SHP77 (cell line): ENCODE data around the gene MAD1L1.
"Not testable (repeated sequence)": the region's sequence is repeated elsewhere in the genome, so short reads cannot be mapped to it uniquely, and the experiment has no call there.

Experiments used
- DNase-seq, 2 experiments: peaks; one replicate each; lab custom pipeline; 2025; lab: John Stamatoyannopoulos, UW

MAD1L1 gene

DNA sequence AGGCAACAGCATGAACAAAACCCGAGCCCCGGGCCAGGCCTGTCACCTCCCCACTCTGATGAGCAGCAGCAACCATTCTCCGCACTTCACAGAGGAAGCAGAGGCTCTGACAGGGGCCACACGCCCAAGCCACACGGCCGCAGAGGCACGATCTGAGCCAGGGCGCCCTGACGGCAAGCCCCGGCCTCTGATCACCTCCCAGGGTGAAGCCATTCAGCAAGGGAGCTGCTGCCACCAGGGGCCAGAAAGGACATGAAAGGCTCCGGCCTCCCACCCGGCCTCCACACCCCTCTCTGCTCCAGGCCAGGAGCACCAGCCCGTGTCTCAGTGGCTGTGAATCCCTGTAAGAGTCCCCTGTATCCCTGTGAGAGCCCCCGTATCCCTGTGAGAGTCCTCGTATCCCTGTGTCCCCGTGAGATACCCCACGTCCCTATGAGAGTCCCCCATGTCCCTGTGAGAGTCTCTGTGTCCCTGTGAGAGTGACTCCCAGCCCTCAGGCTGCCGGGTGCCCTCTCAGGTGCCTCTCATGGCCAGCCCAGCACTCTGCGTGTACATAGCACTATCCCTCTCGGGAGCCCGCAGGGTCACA lies 187.8 kb downstream of the MAD1L1 start:
- DNase-seq = no peak

DNA sequence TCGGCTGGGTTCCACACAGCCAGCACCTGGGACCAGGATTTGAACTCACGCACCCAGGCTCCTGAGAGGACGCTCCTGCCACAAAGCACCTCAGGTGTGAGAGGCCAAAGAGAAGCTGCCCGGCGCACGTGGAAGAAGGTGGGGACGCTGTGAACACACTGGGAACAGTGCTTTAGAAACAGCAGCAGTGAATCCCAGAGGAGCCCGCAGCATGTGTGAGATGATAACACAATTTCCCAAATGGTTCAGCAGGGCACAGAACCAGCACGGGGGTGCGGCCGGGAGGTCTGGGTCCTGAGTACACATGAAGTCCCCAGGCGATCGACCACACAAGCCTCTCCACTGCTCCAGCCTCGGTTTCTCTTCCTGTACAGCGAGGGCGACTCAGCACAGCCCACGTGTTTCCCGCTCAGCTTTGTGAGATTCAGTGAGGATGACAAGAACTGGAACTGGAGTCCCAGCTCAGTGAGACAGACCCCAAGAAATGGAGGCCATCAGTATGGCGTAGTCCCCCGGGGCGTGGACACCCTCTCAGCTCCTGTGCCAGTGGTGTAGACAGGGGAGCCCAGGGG lies 188.3 kb downstream of the MAD1L1 start:
- DNase-seq = no peak

DNA sequence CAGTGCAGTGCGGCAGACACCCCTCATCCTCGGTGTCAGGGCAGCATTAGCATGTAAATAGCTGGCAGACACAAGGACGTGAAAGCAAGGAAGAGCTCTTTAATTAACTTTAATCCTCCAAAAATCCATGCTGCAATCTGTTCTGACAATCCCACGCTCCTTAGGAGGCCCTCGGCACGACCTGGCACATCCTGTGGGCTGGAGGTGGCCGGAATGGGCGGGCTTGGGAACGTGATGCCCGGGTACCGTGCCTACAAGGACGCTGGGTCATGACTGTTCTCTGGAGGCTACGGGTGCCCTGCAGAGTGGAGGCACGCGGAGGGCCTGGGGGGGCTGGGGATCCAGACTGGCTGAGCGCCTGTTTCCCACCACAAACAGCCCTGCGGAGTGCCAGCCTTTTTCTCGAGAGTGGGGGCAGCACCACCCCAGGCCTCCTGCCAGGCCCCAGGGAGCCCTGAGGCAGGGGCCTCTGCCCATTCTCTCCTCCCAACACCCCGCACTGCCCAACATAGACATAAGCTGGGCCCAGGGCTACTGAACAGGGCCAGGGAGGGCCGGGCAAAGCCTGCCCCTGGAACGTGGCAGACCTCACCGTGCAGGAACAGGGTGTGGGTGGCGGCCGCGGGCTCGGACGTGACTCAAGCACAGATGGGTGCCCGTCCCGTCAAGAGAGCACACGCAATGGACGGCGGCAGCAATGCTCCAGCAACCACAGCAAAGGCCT lies 189.3 kb downstream of the MAD1L1 start:
- no peak for DNase-seq

DNA sequence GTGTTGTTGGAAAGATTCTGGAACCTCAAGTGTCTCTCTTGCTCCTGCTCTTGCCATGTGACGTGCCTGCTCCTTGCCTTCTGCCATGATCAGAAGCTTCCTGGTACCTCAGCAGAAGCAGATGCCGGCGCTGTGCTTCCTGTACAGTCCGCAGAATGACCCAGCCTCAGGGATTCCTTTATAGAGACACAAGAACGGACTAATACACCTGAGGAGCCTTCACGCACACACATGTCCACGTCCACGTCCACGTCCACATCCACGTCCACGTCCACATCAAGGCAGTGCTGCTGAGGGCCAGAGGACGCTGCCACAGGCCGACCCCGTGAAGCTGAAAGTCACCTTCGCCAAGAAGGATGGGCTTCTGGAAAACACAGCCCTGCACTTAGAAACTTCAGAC lies 190.1 kb downstream of the MAD1L1 start:
- no peak for DNase-seq

DNA sequence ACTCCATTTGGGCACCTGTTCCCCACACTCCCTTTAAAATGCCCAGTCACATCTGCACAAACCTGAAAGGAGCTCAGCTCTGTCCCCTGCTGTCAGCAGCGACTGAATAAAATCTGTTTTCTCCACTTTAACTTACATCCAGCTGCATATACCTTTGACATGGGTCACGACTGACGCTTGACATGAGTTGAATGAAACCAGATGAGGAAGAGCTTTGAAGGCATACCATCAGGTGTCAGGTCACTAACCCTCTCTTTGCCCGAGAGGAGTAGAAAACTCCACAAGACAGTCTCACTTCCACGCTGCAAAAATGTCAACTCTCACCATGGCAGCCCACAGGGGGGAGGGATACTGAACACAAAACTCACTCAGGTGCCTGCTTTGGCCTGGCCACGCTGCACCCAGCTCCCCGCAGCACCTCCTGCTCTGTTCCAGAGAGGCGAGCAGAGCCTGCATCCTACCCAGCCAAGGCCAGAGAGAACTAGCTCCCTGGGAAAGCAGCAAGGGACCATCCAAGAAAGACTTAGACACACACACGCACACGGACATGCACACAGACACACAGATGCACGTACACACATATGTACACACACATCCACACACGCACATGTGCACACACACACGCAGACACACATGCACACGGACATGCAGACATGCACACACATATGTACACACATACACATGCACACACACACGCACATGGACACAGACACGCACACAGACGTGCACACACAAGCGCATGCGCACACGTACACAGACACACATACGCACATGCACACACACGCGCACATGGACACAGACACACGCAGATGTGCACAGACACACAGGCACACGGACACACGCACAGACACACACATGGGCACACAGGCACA lies 191.0 kb downstream of the MAD1L1 start:
- no peak for DNase-seq

DNA sequence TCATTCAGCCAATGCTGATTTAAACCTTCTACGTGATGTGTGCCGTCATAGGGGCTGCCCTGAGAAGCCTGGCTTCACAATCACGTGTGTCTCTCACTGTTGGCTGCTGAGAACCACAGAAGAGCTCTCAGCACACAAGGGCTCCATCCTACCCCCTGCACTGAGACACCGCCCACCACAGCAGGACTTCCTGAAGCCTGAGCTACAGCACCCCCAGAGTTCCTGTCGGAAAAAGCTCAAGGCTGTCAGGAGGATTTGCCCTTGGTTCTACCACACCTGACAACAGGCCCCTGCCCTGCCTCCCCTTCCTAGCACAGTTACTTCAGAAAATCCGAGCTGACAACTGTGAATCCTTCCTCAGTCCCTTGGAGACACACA lies 191.9 kb downstream of the MAD1L1 start:
- DNase-seq = no peak

DNA sequence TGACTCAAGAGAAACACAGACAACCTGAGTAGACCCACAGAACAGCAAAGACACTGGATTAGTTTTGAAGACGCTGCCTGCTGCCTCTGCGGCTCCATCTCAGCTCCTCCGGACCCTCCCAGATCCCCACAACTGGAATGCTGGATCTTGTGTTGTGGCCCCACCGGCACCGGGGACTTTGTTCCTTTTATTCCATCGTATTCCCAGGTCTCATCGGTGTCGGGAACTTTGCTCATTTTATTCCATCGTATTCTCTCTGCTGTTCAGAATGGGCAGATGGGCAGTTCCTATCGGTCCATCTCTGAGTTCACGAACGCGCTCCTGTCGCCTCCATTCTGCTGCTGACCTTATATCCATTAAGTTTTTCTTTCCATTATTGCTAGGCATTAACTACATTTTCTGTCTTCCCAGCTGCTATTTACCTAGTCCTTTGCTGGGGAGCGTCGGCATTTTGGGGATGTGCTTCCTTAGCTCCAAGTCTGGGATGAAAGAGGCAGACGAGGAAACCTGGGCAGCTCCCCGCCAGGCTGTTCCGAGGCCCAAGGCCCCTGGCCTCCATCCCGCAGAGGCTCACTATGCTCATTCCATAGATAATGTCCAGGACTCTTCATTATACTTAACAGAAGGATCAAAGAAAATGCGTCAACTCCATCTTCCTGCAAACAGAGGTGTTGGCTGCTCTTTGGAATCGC lies 192.4 kb downstream of the MAD1L1 start:
- DNase-seq = no peak

DNA sequence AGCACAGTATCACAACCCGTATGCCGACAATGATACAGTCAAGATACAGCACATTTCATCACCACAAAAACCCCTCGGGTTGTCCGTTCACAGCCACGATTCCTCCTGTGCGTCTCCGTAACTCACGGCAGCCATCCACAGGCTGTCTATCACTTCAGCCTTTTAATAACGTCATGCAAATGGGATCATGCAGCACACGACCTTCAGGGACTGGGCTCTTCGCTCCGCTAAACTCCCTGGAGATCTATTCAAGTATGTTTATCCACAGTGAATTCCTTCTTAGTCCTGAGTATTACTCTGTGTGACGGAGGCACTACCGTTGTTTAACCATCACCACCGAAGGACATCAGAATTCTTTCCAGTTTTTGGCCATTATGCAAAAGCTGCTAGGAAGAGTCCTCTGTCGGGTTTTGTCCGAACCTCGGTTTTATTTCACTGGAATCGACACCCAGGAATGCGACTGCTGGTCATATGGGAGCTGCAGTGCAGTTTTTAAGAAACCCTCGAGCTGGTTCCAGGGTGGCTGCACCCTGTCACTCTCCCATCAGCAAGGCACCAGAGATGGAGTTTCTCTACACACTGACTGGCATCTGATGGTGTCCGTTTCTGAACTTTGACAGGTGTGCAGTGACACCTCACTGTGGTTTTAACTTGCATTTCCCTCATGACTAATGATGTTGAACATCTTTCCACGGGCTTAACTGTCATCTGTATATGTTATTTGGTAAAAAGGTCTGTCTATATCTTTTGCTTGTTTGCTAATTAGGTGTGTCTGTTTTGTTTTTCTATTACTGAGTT lies 193.6 kb downstream of the MAD1L1 start:
- no peak for DNase-seq

DNA sequence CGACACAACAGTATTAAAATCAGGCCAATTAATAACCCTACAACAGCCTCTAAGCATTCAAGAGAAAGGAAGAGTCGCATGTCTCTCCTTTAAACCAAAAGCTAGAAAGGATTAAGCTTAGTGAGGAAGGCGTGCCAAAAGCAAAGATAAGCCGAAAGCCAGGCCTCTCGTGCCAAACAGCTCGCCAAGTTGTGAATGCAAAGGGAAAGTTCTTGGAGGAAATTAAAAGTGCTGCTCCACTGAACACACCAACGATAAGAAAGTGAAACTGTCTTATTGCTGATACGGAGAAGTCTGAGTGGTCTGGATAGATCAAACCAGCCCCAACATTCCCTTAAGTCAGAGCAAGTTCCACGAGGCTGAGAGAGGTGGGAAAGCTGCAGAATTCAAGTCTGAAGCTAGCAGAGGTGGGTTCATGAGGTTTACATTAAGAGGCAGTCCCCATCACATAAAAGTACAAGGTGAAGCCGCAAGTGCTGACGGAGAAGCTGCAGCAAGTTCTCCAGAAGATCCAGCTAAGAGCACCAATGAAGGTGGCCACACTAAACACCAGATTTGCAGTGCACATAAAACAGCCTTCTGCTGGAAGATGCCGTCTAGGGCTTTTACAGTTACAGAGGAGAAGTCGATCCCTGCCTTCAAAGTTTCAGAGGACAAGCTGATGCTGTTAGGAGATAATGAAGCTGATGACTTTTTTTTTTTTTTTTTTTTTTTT lies 194.8 kb downstream of the MAD1L1 start:
- no peak for DNase-seq

DNA sequence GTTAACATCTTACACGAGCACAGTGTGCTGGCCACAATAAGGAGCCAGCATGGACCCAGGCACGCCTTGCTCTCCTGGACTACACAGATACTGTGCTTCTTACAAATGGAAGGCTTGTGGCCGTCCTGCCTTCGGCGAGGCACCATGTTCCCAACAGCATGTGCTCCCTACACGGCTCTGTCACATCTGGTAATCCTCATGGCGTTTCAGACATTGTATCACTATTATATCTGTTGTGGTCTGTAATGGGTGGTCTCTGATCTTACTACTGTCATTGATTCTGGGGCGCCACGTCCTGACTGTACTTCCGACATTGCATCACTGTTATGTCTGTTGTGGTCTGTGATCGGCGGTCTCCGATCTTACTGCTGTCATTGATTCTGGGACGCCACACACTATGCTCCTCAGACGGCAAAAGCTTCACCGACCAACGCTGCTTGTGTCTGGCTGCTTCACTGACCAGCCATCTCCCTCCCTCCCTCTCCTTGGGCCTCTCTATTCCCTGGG lies 195.4 kb downstream of the MAD1L1 start:
- DNase-seq = no peak

DNA sequence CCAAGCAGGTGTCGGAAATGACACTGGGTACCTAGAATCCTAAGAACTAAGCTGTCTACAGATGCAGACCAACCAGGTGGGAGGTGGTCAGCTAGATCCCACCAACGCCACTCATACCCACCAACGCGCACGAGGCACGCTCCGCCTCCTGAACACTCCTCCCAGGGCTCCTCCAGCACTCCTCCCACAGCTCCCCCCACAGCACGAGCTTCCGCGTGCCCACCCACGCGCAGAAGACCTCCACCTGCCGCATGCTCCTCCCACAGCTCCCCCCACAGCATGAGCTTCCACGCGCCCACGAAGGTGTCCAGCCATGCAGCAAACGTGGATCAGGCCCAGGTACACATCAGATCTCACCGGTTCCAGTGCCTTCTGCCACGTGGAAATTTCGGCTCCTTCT lies 196.0 kb downstream of the MAD1L1 start:
- DNase-seq = no peak

DNA sequence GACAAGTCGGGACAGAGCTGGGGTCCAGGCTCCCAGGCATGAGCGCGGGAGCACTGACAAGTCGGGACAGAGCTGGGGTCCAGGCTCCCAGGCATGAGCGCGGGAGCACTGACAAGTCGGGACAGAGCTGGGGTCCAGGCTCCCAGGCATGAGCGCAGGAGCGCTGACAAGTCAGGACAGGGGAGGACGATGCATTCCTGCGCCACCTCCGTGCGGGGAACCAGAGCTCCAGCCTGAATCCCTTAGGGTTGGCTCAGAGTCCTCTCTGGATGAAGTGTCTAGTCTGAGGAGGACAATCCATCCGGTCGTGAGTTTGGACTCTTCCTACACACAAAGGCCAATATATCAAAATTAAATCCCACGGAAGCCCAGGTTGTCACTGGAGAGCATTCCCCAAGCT lies 196.5 kb downstream of the MAD1L1 start:
- DNase-seq = not testable (repeated sequence)

DNA sequence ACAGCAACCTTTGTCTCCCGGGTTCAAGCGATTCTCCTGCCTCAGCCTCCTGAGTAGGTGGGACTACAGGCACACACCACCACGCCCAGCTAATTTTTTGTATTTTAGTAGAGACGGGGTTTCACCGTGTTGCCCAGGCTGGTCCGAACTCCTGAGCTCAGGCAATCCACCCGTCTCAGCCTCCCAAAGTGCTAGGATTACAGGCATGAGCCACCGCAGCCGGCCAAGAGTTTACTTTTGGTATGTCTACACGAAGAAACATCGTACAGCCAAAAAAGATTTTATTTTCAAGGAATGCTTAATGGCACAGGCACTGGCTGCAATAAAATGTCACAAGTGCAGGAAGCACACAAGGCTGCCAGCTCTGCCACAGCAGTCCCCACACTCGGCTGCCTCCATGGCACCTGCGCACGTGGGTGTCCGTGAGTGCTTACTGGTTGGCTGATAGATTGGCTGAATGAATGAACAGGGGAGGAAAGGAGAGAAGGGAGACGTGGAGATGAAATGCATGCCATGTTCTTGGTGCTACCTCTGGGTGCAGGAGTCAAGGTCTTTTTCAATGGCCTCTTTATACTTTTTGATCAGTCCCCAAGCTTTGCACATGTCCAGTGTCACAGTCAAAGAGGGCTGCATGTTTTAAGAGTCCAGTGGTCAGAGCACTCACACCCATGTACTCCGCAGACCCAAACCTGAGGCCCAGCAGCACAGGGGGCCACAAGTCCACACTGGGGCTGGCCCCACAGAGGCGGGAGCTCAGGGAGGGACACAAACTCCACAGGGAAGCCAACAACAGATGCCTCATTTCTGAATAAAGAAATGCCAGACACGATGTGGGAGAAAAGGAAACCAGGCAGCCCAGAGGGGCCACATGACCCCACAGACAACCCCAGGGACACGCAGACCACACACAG lies 198.2 kb downstream of the MAD1L1 start:
- no peak for DNase-seq

DNA sequence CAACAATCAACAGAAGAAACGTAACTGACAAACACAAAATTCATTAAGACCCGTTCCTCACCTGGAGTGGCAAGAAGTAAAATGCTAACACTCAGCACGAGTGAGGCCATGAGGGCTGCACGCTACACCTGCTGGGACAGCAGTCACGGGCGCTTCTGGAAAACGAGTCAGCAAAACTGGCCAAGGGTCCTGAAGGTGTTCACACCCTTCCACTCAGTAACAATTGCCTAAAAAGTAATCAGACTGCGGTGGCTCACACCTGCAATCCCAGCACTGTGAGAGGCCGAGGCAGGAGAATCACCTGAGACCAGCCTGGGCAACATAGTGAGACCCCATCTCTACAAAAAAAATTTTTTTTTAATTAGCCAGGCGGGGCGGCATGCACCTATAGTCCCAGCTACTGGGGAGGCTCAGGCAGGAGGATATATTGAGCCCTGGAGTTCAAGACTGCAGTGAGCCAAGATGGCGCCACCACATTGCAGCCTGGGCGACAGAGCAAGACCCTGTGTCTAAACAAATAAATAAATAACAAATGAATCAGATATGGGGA lies 199.1 kb downstream of the MAD1L1 start:
- no peak for DNase-seq

DNA sequence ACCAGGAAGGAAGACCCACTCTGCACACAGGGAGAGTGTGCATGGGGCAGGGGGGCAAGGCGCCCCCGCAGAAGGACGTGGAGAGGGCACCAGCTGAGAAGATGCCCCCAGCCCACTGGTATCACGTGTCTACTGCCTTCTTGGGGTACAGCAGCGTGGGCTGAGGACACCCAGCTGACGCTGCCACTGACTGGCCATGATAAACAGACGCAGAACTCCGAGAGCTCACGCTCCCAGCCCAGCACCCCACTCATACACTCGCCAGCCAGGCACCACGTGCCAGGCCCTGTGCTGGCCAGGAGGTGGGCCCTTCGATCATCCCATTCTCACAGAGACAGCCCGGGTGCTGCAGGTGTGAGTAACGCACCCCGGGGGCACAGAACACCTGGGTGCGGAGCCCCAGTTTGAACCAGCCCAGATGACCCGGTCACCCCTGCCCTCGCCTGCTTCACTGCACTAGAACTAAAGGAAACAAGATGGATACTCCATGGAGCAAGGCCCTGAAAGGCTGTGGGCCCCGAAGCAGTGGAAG lies 199.8 kb downstream of the MAD1L1 start:
- DNase-seq = no peak

DNA sequence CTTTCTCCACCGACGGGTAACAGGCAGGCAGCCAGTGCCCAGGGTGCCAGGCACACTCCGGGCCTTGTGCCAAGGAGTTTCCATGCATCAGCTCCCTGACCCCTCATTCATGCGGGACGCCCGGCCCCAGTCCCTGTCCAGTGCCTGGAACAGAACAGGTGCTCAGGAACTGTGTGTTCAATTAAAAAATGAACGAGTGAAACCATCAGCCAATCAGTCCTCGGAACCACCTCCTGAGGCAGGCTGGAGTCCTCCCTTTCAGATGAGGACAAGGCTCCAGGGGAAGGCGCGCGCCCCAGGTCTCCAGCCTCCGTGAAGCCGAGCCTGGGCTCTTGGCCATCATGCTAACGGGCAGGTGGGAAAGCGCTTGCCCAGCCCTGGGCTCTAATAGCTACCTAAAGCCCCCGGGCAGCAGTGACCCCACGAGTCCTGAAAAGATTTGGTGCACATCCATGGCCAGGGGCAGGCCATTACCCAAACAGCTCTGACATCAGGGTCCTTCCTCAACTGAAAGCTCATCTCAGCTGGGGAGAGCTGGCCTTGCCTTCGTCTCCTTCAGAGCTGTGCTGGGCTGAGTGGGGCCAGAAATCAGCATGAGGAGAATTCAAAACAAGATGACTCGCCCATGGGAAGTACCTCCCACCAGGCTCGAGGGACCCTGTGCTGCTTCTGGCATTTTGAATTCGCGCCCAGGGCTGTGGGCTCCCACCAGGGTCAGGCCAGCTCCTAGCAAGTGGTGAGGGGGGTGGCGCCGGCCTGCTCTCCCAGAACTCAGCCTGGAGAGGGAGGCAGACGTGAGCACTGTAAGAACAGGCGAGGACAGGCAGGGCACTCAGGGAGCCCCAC lies 200.5 kb downstream of the MAD1L1 start:
- no peak for DNase-seq

DNA sequence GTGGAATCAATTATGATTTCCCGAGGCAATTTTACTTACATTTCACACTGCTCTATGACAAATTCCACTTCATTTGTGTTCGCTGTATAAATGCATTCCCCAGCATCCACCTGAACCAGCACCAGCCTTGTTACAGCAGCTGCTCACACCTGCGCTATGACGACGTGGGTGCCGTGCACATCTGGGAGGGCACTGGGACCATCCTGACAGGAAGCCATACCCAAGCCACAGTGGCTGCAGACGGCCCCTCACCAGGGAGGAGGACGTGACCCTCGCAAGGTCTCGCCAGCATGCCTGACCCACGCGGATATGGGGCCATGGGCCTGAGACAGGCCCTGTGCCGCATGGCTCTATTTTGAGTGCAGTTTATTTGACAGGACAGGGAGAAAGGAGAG lies 201.3 kb downstream of the MAD1L1 start:
- no peak for DNase-seq
